ENCODE results near the gene IL27RA. TPM values are rescaled to one million over a fixed set of nuclear protein-coding genes. Genes with fewer than 3 reads are reported as not detected.

The IL27RA gene
- total RNA-seq, 1 donor from 2014 or later = 6.5 TPM

- Mint-ChIP-seq H3K36me3 (peaks cover 3% of the 10 kb centered on the region), H3K4me1 (peaks cover 9% of the 10 kb centered on the region), H3K27me3 (ENCODE audit: low read depth) (no peaks in the 10 kb centered on the region), H3K27ac (peak overlapping the region; percentile 97), H3K9me3 (no peaks in the 10 kb centered on the region), H3K4me3 (peak overlapping the region; percentile 95)
- DNase-seq (ENCODE audit: low spot score in 2 of 2, unreplicated experiment in 2 of 2) = peak; percentile 96 to 99
- TF ChIP-seq CTCF (IDR thresholded peaks at IDR 0.05; ENCODE audit: unreplicated experiment) = no peak
Observed at GRCh38 chr19:14080887-14081796, 49.6 kb downstream of the IL27RA start.

GRCh38 chr19:14081797-14082674 is 50.5 kb downstream of the IL27RA start:
- no peaks in the 10 kb centered on the region for H3K27me3 Mint-ChIP-seq (ENCODE audit: low read depth)
- no peak for TF ChIP-seq CTCF (IDR thresholded peaks at IDR 0.05; ENCODE audit: unreplicated experiment)
- H3K4me3 Mint-ChIP-seq = peak overlapping the region; percentile 95
- peaks cover 3% of the 10 kb centered on the region for H3K36me3 Mint-ChIP-seq
- peak overlapping the region; percentile 97 for H3K27ac Mint-ChIP-seq
- no peaks in the 10 kb centered on the region for H3K9me3 Mint-ChIP-seq
- H3K4me1 Mint-ChIP-seq = peaks cover 9% of the 10 kb centered on the region
- DNase-seq (ENCODE audit: low spot score in 2 of 2, unreplicated experiment in 2 of 2) = no peak

- Mint-ChIP-seq H3K27ac (no peak overlapping the region), H3K4me3 (peak overlapping the region; percentile 95), H3K9me3 (no peaks in the 10 kb centered on the region), H3K36me3 (peaks cover 3% of the 10 kb centered on the region), H3K27me3 (ENCODE audit: low read depth) (no peaks in the 10 kb centered on the region), H3K4me1 (peaks cover 9% of the 10 kb centered on the region)
- no peak for TF ChIP-seq CTCF (IDR thresholded peaks at IDR 0.05; ENCODE audit: unreplicated experiment)
- DNase-seq (ENCODE audit: low spot score in 2 of 2, unreplicated experiment in 2 of 2) = no peak
Observed at GRCh38 chr19:14082675-14082960, 51.1 kb downstream of the IL27RA start.

GRCh38 chr19:14085309-14085995 is 53.9 kb downstream of the IL27RA start, which contains the start of gene C19orf67:
Gene C19orf67, minus strand, starts transcription at chr19:14085783. Its CDS starts 156 bp downstream, at chr19:14085627.
- H3K9me3 Mint-ChIP-seq = no peaks in the 10 kb centered on the region
- peaks cover 13% of the 10 kb centered on the region for H3K4me1 Mint-ChIP-seq
- H3K36me3 Mint-ChIP-seq = peaks cover 14% of the 10 kb centered on the region
- H3K27ac Mint-ChIP-seq = peak within 1 kb of the TSS; percentile 35
- DNase-seq (ENCODE audit: low spot score in 2 of 2, unreplicated experiment in 2 of 2) = no peak
- no peaks in the 10 kb centered on the region for H3K27me3 Mint-ChIP-seq (ENCODE audit: low read depth)
- no peak within 1 kb of the TSS for H3K4me3 Mint-ChIP-seq
- TF ChIP-seq CTCF (IDR thresholded peaks at IDR 0.05; ENCODE audit: unreplicated experiment) = no peak

GRCh38 chr19:14086098-14086497 is 54.5 kb downstream of the IL27RA start:
- no peak overlapping the region for H3K4me3 Mint-ChIP-seq
- peaks cover 14% of the 10 kb centered on the region for H3K36me3 Mint-ChIP-seq
- DNase-seq (ENCODE audit: low spot score in 2 of 2, unreplicated experiment in 2 of 2) = no peak
- H3K27me3 Mint-ChIP-seq (ENCODE audit: low read depth) = no peaks in the 10 kb centered on the region
- H3K9me3 Mint-ChIP-seq = no peaks in the 10 kb centered on the region
- no peak overlapping the region for H3K27ac Mint-ChIP-seq
- TF ChIP-seq CTCF (IDR thresholded peaks at IDR 0.05; ENCODE audit: unreplicated experiment) = no peak
- peaks cover 12% of the 10 kb centered on the region for H3K4me1 Mint-ChIP-seq

Measured in mesothelial cell of epicardium (in vitro differentiated cells).